ENCODE data around the gene FNBP1. TPM values are rescaled to one million over a fixed set of nuclear protein-coding genes. Genes with fewer than 3 reads are reported as not detected.
A peak's percentile ranks its signal among the peaks of the same experiment; 100 is the strongest.

FNBP1 gene
- total and polyA plus RNA-seq, 2 of the 13 experiments (the other 11 are each of a cell fraction or from before 2014, with no cell fraction given) = 5.4 to 19.5 TPM

- TF ChIP-seq, protein P1, sequence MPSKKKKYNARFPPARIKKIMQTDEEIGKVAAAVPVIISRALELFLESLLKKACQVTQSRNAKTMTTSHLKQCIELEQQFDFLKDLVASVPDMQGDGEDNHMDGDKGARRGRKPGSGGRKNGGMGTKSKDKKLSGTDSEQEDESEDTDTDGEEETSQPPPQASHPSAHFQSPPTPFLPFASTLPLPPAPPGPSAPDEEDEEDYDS (CRISPR knock-in tag; IDR thresholded peaks at IDR 0.05) = peak; percentile 15; the same call in 1 of the 2 replicates
- TF ChIP-seq ZNF788 (CRISPR knock-in tag; IDR thresholded peaks at IDR 0.05; ENCODE audit: borderline replicate concordance) = no peak
- TF ChIP-seq CERS6 (CRISPR knock-in tag; IDR thresholded peaks at IDR 0.05) = no peak
- TF ChIP-seq HMGA1 (CRISPR knock-in tag; conservative IDR thresholded peaks at IDR 0.05) = no peak
- no peak for TF ChIP-seq ZNF550 (CRISPR knock-in tag; IDR thresholded peaks at IDR 0.05; ENCODE audit: borderline replicate concordance)
- TF ChIP-seq HHEX (CRISPR knock-in tag; IDR thresholded peaks at IDR 0.05) = no peak
- TF ChIP-seq DBP (CRISPR knock-in tag; IDR thresholded peaks at IDR 0.05; ENCODE audit: not compliant biosample characterization) = no peak
- peak; percentile 74 for TF ChIP-seq ARID5B (CRISPR knock-in tag; IDR thresholded peaks at IDR 0.05)
- peak; percentile 86 for TF ChIP-seq FOXO1 (CRISPR knock-in tag; IDR thresholded peaks at IDR 0.05)
- TF ChIP-seq NCOA1 (CRISPR knock-in tag; IDR thresholded peaks at IDR 0.05) = no peak
- TF ChIP-seq ARNTL (CRISPR knock-in tag; IDR thresholded peaks at IDR 0.05) = no peak
- TF ChIP-seq SOX5 (CRISPR knock-in tag; IDR thresholded peaks at IDR 0.05; ENCODE audit: borderline replicate concordance) = peak; percentile 76
- peak; percentile 39; the same call in 1 of the 2 replicates for TF ChIP-seq ISL2 (CRISPR knock-in tag; IDR thresholded peaks at IDR 0.05)
- TF ChIP-seq, protein P2, sequence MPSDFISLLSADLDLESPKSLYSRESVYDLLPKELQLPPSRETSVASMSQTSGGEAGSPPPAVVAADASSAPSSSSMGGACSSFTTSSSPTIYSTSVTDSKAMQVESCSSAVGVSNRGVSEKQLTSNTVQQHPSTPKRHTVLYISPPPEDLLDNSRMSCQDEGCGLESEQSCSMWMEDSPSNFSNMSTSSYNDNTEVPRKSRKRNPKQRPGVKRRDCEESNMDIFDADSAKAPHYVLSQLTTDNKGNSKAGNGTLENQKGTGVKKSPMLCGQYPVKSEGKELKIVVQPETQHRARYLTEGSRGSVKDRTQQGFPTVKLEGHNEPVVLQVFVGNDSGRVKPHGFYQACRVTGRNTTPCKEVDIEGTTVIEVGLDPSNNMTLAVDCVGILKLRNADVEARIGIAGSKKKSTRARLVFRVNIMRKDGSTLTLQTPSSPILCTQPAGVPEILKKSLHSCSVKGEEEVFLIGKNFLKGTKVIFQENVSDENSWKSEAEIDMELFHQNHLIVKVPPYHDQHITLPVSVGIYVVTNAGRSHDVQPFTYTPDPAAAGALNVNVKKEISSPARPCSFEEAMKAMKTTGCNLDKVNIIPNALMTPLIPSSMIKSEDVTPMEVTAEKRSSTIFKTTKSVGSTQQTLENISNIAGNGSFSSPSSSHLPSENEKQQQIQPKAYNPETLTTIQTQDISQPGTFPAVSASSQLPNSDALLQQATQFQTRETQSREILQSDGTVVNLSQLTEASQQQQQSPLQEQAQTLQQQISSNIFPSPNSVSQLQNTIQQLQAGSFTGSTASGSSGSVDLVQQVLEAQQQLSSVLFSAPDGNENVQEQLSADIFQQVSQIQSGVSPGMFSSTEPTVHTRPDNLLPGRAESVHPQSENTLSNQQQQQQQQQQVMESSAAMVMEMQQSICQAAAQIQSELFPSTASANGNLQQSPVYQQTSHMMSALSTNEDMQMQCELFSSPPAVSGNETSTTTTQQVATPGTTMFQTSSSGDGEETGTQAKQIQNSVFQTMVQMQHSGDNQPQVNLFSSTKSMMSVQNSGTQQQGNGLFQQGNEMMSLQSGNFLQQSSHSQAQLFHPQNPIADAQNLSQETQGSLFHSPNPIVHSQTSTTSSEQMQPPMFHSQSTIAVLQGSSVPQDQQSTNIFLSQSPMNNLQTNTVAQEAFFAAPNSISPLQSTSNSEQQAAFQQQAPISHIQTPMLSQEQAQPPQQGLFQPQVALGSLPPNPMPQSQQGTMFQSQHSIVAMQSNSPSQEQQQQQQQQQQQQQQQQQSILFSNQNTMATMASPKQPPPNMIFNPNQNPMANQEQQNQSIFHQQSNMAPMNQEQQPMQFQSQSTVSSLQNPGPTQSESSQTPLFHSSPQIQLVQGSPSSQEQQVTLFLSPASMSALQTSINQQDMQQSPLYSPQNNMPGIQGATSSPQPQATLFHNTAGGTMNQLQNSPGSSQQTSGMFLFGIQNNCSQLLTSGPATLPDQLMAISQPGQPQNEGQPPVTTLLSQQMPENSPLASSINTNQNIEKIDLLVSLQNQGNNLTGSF (CRISPR knock-in tag; IDR thresholded peaks at IDR 0.05) = no peak
- no peak for TF ChIP-seq MYNN (CRISPR knock-in tag; IDR thresholded peaks at IDR 0.05; ENCODE audit: low read depth)
- no peak for TF ChIP-seq ZNF724P (CRISPR knock-in tag; IDR thresholded peaks at IDR 0.05; ENCODE audit: borderline replicate concordance)
- TF ChIP-seq ZNF251 (CRISPR knock-in tag; IDR thresholded peaks at IDR 0.05) = no peak
- TF ChIP-seq ZNF772 (CRISPR knock-in tag; IDR thresholded peaks at IDR 0.05) = no peak
- TF ChIP-seq ZNF24 (IDR thresholded peaks at IDR 0.05) = no peak
These were observed 14.3 kb downstream of the FNBP1 start (continued) for GRCh38 chr9:130028493-130029222.
